Stomach (tissue), 8 donors: Measurements from ENCODE around the gene PNPLA5. TPM values are rescaled to one million over a fixed set of nuclear protein-coding genes. Genes with fewer than 3 reads are reported as not detected.

ENCODE experiments used
- polyA plus RNA-seq, 3 donors: library from polyadenylated mRNA; stranded (reverse); fragments of 200-250 nt; gene quantifications; one replicate each; pipeline ENCODE4 v1.2.3, GENCODE V29; 2013
- total RNA-seq, 5 donors: library from RNA; depleted of rRNA; stranded (reverse); fragments of >200 nt; gene quantifications; one replicate each; pipeline versions ENCODE4 v1.1.0 to v1.2.3, GENCODE V29; 2014 to 2016
- donor health status: healthy with polysubstance abuse.
- donor health status: Bipolar disorder and iron deficiency.
- donor health status: healthy.

The PNPLA5 gene
- total and polyA plus RNA-seq, 8 donors, result not detected

Other genes starting within 250 kb of the PNPLA5 start
- gene EFCAB6, start 79.7 kb downstream of the PNPLA5 start, total RNA-seq, result 10 to 100 TPM in 1 of 5 donors, 1 to 10 TPM in 3, under 1 TPM in 1; 0.29 to 10.5 (median 6.2) TPM
- 1 to 10 TPM in 2 of 3 donors, under 1 TPM in 1; 0.68 to 2.3 (median 1.7) TPM for gene EFCAB6, start 79.7 kb downstream of the PNPLA5 start, polyA plus RNA-seq
- 1 to 10 TPM in 2 of 5 donors, not detected in 3; 1.0 to 2.2 TPM for gene SULT4A1, start 29.5 kb downstream of the PNPLA5 start, total RNA-seq
- gene SULT4A1, start 29.5 kb downstream of the PNPLA5 start, polyA plus RNA-seq, result under 1 TPM in 2 of 3 donors, not detected in 1; 0.12 to 0.53 TPM
- under 1 TPM in 2 of 5 donors, not detected in 3; 0.58 to 0.73 TPM for gene PNPLA3, start 31.8 kb upstream of the PNPLA5 start, total RNA-seq
- under 1 TPM in 2 of 3 donors, not detected in 1; 0.12 to 0.35 TPM for gene PNPLA3, start 31.8 kb upstream of the PNPLA5 start, polyA plus RNA-seq
- 10 to 100 TPM; 18.7 to 52.1 (median 27.8) TPM for gene SAMM50, start 63.4 kb upstream of the PNPLA5 start, total RNA-seq
- gene SAMM50, start 63.4 kb upstream of the PNPLA5 start, polyA plus RNA-seq, result 10 to 100 TPM; 31.8 to 54.7 (median 34.9) TPM
- 100 to 1,000 TPM in 1 of 5 donors, 10 to 100 TPM in 2, 1 to 10 TPM in 2; 2.9 to 143 (median 19.6) TPM for gene PARVB, start 132.3 kb upstream of the PNPLA5 start, total RNA-seq
- gene PARVB, start 132.3 kb upstream of the PNPLA5 start, polyA plus RNA-seq, result 10 to 100 TPM in 2 of 3 donors, 1 to 10 TPM in 1; 6.7 to 24.5 (median 18.5) TPM